HFFc6 (cell line): Measurements from ENCODE around the gene ZNF467. TPM values are rescaled to one million over a fixed set of nuclear protein-coding genes. Genes with fewer than 3 reads are reported as not detected.
A peak's percentile ranks its signal among the peaks of the same experiment; 100 is the strongest.

Experiments used
- DNase-seq: peaks from one replicate; pipeline ENCODE4 v3.0.0-alpha.2; 2018
- H3K27ac Mint-ChIP-seq: 2 replicates; pipeline ENCODE4 v1.8.0; 2020; ENCODE audit warnings: mild to moderate bottlenecking, mixed read lengths
- H3K27me3 Mint-ChIP-seq: 2 replicates; pipeline ENCODE4 v1.8.0; 2021; ENCODE audit warnings: mild to moderate bottlenecking, moderate library complexity, mixed read lengths; ENCODE audit not compliant: insufficient read depth
- H3K36me3 Mint-ChIP-seq: 2 replicates; pipeline ENCODE4 v1.8.0; 2021; ENCODE audit warnings: low read depth, mixed read lengths
- H3K4me1 Mint-ChIP-seq: 2 replicates; pipeline ENCODE4 v1.8.0; 2020; ENCODE audit warnings: low read depth, mixed read lengths
- H3K4me3 Mint-ChIP-seq: 2 replicates; pipeline ENCODE4 v1.8.0; 2020; ENCODE audit warnings: mild to moderate bottlenecking, moderate library complexity, mixed read lengths
- H3K9me3 Mint-ChIP-seq: 2 replicates; pipeline ENCODE4 v1.8.0; 2020; ENCODE audit warnings: mild to moderate bottlenecking, mixed read lengths
- CTCF ChIP-seq: fragments of 200-600 bp; sonication (generic); IDR thresholded peaks from 2 replicates; pipeline ENCODE4 v1.5.0; 2021; ENCODE audit warnings: antibody characterized with exemption, mild to moderate bottlenecking
- total RNA-seq, 6 experiments: library from RNA; stranded (reverse); fragmentation: NEBNext Ultra II Directional; extraction: Animal tissue kit (Norgen Biotek cat#: 25700); gene quantifications; 2 replicates in 1 of 6; 3 replicates in 5 of 6; pipeline ENCODE4 v1.2.3, GENCODE V29; 2021

The ZNF467 gene
- total RNA-seq, 6 experiments from 2014 or later = 0.68 to 1.7 (median 1.0) TPM

- Mint-ChIP-seq H3K36me3 (no peaks in the 10 kb centered on the region), H3K9me3 (no peaks in the 10 kb centered on the region), H3K27me3 (peaks cover 27% of the 10 kb centered on the region), H3K27ac (no peak overlapping the region), H3K4me3 (peak overlapping the region; percentile 43), H3K4me1 (peaks cover 5% of the 10 kb centered on the region; the same call in 1 of the 2 replicates)
- no peak for DNase-seq
- TF ChIP-seq CTCF = no peak
Observed at GRCh38 chr7:149772956-149773434, 393 bp downstream of the ZNF467 start.

- H3K9me3 Mint-ChIP-seq = no peaks in the 10 kb centered on the region
- no peak for DNase-seq
- H3K36me3 Mint-ChIP-seq = no peaks in the 10 kb centered on the region
- H3K4me3 Mint-ChIP-seq = peak overlapping the region; percentile 42
- peaks cover 26% of the 10 kb centered on the region for H3K27me3 Mint-ChIP-seq
- TF ChIP-seq CTCF = no peak
- H3K4me1 Mint-ChIP-seq = peaks cover 5% of the 10 kb centered on the region; the same call in 1 of the 2 replicates
- H3K27ac Mint-ChIP-seq = no peak overlapping the region
Observed at GRCh38 chr7:149772241-149772955, 990 bp downstream of the ZNF467 start.

GRCh38 chr7:149771720-149772240 lies 1.6 kb downstream of the ZNF467 start:
- H3K4me3 Mint-ChIP-seq = peak overlapping the region; percentile 62
- no peak overlapping the region for H3K27ac Mint-ChIP-seq
- peaks cover 27% of the 10 kb centered on the region for H3K27me3 Mint-ChIP-seq
- TF ChIP-seq CTCF = no peak
- peak; percentile 60 for DNase-seq
- H3K9me3 Mint-ChIP-seq = no peaks in the 10 kb centered on the region
- H3K4me1 Mint-ChIP-seq = peaks cover 5% of the 10 kb centered on the region; the same call in 1 of the 2 replicates
- H3K36me3 Mint-ChIP-seq = no peaks in the 10 kb centered on the region

GRCh38 chr7:149770728-149771636 lies 2.4 kb downstream of the ZNF467 start:
- H3K4me1 Mint-ChIP-seq = no peaks in the 10 kb centered on the region
- TF ChIP-seq CTCF = no peak
- H3K36me3 Mint-ChIP-seq = peaks cover 5% of the 10 kb centered on the region; the same call in 1 of the 2 replicates
- H3K27ac Mint-ChIP-seq = no peak overlapping the region
- peak overlapping the region; percentile 42 for H3K4me3 Mint-ChIP-seq
- H3K9me3 Mint-ChIP-seq = 0 out of 2 replicates have a peak, but pooled peaks cover 4% of the 10 kb centered on the region
- peaks cover 25% of the 10 kb centered on the region for H3K27me3 Mint-ChIP-seq
- DNase-seq = no peak

GRCh38 chr7:149769915-149770314 lies 3.5 kb downstream of the ZNF467 start:
- no peak for TF ChIP-seq CTCF
- Mint-ChIP-seq H3K27me3 (peaks cover 21% of the 10 kb centered on the region), H3K4me3 (no peak overlapping the region), H3K9me3 (0 out of 2 replicates have a peak, but pooled peaks cover 4% of the 10 kb centered on the region), H3K27ac (no peak overlapping the region), H3K4me1 (no peaks in the 10 kb centered on the region), H3K36me3 (peaks cover 5% of the 10 kb centered on the region; the same call in 1 of the 2 replicates)
- no peak for DNase-seq
